Thymus (tissue), 11 donors: ENCODE data around the gene CALR. TPM values are rescaled to one million over a fixed set of nuclear protein-coding genes. Genes with fewer than 3 reads are reported as not detected.
A peak's percentile ranks its signal among the peaks of the same experiment; 100 is the strongest.
"Not testable (repeated sequence)": the region's sequence is repeated elsewhere in the genome, so short reads cannot be mapped to it uniquely, and the experiment has no call there.

Source experiments
- DNase-seq, 9 donors: peaks; one replicate each; pipeline ENCODE4 v3.0.0-alpha.2; 2013; ENCODE audit warnings: low spot score in 9 of 9, low read depth in 6 of 9, missing footprints in 1 of 9
- H3K27ac ChIP-seq, 2 donors: one replicate each; pipeline ENCODE4 v1.5.1; 2013; ENCODE audit warnings: control low read depth in 1 of 2, low read depth in 1 of 2, low read length in 1 of 2, mild to moderate bottlenecking in 1 of 2, moderate library complexity in 1 of 2
- H3K27me3 ChIP-seq, 2 donors: one replicate each; pipeline ENCODE4 v1.5.1; 2013; ENCODE audit warnings: low read length in 1 of 2; ENCODE audit not compliant: control insufficient read depth in 2 of 2, insufficient read depth in 1 of 2
- H3K36me3 ChIP-seq, 2 donors: one replicate each; pipeline ENCODE4 v1.5.1; 2013; ENCODE audit warnings: low read length in 1 of 2, mild to moderate bottlenecking in 1 of 2, moderate library complexity in 1 of 2; ENCODE audit not compliant: control insufficient read depth in 2 of 2, insufficient read depth in 2 of 2
- H3K4me1 ChIP-seq, 2 donors: one replicate each; pipeline ENCODE4 v1.5.1; 2013; ENCODE audit warnings: low read length in 2 of 2; ENCODE audit not compliant: control insufficient read depth in 2 of 2, insufficient read depth in 2 of 2
- H3K4me3 ChIP-seq, 2 donors: one replicate each; pipeline ENCODE4 v1.5.1; 2013; ENCODE audit warnings: low read length in 2 of 2, control low read depth in 1 of 2, mild to moderate bottlenecking in 1 of 2
- H3K9me3 ChIP-seq, 2 donors: one replicate each; pipeline ENCODE4 v1.5.1; 2013; ENCODE audit warnings: low read length in 1 of 2, mild to moderate bottlenecking in 1 of 2; ENCODE audit not compliant: control insufficient read depth in 2 of 2, insufficient read depth in 1 of 2
- WGBS: extraction: QIAGEN DNeasy Blood & Tissue Kit; methylation state at CpG from one replicate; pipeline ENCODE4 v1.1.7; 2013; 5-methylcytosine and 5-hydroxymethylcytosine counted together
- polyA plus RNA-seq: library from polyadenylated mRNA; stranded (reverse); fragments of 200-250 nt; gene quantifications from one replicate; pipeline ENCODE4 v1.2.3, GENCODE V29; 2013
- total RNA-seq: library from RNA; stranded (reverse); fragments of 120-200 nt; gene quantifications from one replicate; pipeline ENCODE4 v1.2.4, GENCODE V29; 2013
- donor health status: healthy.

CALR gene
- total and polyA plus RNA-seq, 2 donors: 189 to 639 TPM

GRCh38 chr19:12899891-12900518 is 38.4 kb upstream of the CALR start:
- no peaks in the 10 kb centered on the region for H3K9me3 ChIP-seq
- no peak overlapping the region for H3K4me3 ChIP-seq
- 95% methylated on average over 10 of the region's 10 CpGs for WGBS
- H3K36me3 ChIP-seq: peaks cover 34 to 53% of the 10 kb centered on the region in 2 donors
- H3K27me3 ChIP-seq: no peaks in the 10 kb centered on the region
- no peak for DNase-seq
- no peaks in the 10 kb centered on the region for H3K4me1 ChIP-seq
- no peak overlapping the region for H3K27ac ChIP-seq

GRCh38 chr19:12907166-12907565 is 31.2 kb upstream of the CALR start:
- Histone ChIP-seq H3K9me3 (no peaks in the 10 kb centered on the region), H3K4me3 (no peak overlapping the region), H3K36me3 (peaks cover 0 to 8% of the 10 kb centered on the region in 2 donors), H3K4me1 (peaks cover 0 to 2% of the 10 kb centered on the region in 2 donors), H3K27me3 (no peaks in the 10 kb centered on the region), H3K27ac (no peak overlapping the region)
- no peak for DNase-seq
- 97% methylated on average over 9 of the region's 9 CpGs for WGBS

- 69% methylated on average over 4 of the region's 4 CpGs for WGBS
- no peak for DNase-seq
Observed at GRCh38 chr19:12912571-12912970, 25.8 kb upstream of the CALR start.

GRCh38 chr19:12913011-12913561 is 25.3 kb upstream of the CALR start:
- Histone ChIP-seq H3K36me3 (no peaks in the 10 kb centered on the region), H3K27me3 (no peaks in the 10 kb centered on the region), H3K4me3 (peak overlapping the region in 1 of 2 donors; percentile 13), H3K9me3 (no peaks in the 10 kb centered on the region), H3K27ac (peak overlapping the region; percentile 89 to 99), H3K4me1 (peaks cover 17 to 29% of the 10 kb centered on the region in 2 donors)
- DNase-seq: peak in 1 of 9 donors; percentile 40
- 25% methylated on average over 22 of the region's 22 CpGs for WGBS

More at GRCh38 chr19:12912571-12912970, 25.8 kb upstream of the CALR start:
- peaks cover 17 to 28% of the 10 kb centered on the region in 2 donors for H3K4me1 ChIP-seq
- no peaks in the 10 kb centered on the region for H3K9me3 ChIP-seq
- no peak overlapping the region for H3K4me3 ChIP-seq
- no peaks in the 10 kb centered on the region for H3K27me3 ChIP-seq
- H3K27ac ChIP-seq: peak overlapping the region; percentile 89 to 99
- H3K36me3 ChIP-seq: no peaks in the 10 kb centered on the region

- Histone ChIP-seq H3K4me1 (peaks cover 17 to 38% of the 10 kb centered on the region in 2 donors), H3K36me3 (no peaks in the 10 kb centered on the region), H3K27ac (peak overlapping the region; percentile 89 to 99), H3K27me3 (no peaks in the 10 kb centered on the region), H3K4me3 (peak overlapping the region in 1 of 2 donors; percentile 36), H3K9me3 (peaks cover 0 to 5% of the 10 kb centered on the region in 2 donors)
- peak in 7 of 9 donors; percentile 46 to 88 (median 63) for DNase-seq
- WGBS: 10% methylated on average over 12 of the region's 12 CpGs
Observed at GRCh38 chr19:12913851-12914690, 24.3 kb upstream of the CALR start.

- 93% methylated on average over 4 of the region's 4 CpGs for WGBS
Observed at GRCh38 chr19:12915860-12916259, 22.5 kb upstream of the CALR start.

GRCh38 chr19:12918253-12918652 is 20.2 kb upstream of the CALR start:
- peaks cover 12 to 32% of the 10 kb centered on the region in 2 donors for H3K4me1 ChIP-seq
- H3K27me3 ChIP-seq: no peaks in the 10 kb centered on the region
- no peak overlapping the region for H3K4me3 ChIP-seq
- WGBS: 97% methylated on average over 14 of the region's 14 CpGs
- no peak overlapping the region for H3K27ac ChIP-seq
- peaks cover 0 to 5% of the 10 kb centered on the region in 2 donors for H3K9me3 ChIP-seq
- H3K36me3 ChIP-seq: peaks cover 12 to 13% of the 10 kb centered on the region in 2 donors
- DNase-seq: no peak

More at GRCh38 chr19:12915860-12916259, 22.5 kb upstream of the CALR start:
- H3K27ac ChIP-seq, H3K4me3 ChIP-seq, H3K9me3 ChIP-seq, H3K27me3 ChIP-seq, DNase-seq, H3K36me3 ChIP-seq: not testable (repeated sequence)
- H3K4me1 ChIP-seq: peaks cover 17 to 44% of the 10 kb centered on the region in 2 donors

- no peak overlapping the region for H3K4me3 ChIP-seq
- H3K27me3 ChIP-seq: no peaks in the 10 kb centered on the region
- no peak overlapping the region for H3K27ac ChIP-seq
- DNase-seq: no peak
- peaks cover 0 to 16% of the 10 kb centered on the region in 2 donors for H3K4me1 ChIP-seq
- WGBS: 96% methylated on average over 3 of the region's 3 CpGs
- peaks cover 0 to 5% of the 10 kb centered on the region in 2 donors for H3K9me3 ChIP-seq
- H3K36me3 ChIP-seq: peaks cover 35 to 36% of the 10 kb centered on the region in 2 donors
Observed at GRCh38 chr19:12921047-12921446, 17.4 kb upstream of the CALR start.

- Histone ChIP-seq H3K27me3 (no peaks in the 10 kb centered on the region), H3K27ac (no peak overlapping the region), H3K9me3 (peaks cover 0 to 5% of the 10 kb centered on the region in 2 donors), H3K4me1 (peaks cover 0 to 16% of the 10 kb centered on the region in 2 donors), H3K4me3 (no peak overlapping the region), H3K36me3 (peaks cover 49 to 50% of the 10 kb centered on the region in 2 donors)
- WGBS: 98% methylated on average over 4 of the region's 4 CpGs
- no peak for DNase-seq
Observed at GRCh38 chr19:12922959-12923358, 15.4 kb upstream of the CALR start.
